GM12801 (cell line): ENCODE data around the gene TOMM22.

Experiments
- TF ChIP-seq, protein P1 (sequence below): IDR thresholded peaks from one replicate; pipeline ENCODE4 v1.5.1; 2011; ENCODE audit warnings: control low read depth; ENCODE audit not compliant: insufficient read length; ENCODE audit errors: extremely low read depth

The TOMM22 gene

DNA sequence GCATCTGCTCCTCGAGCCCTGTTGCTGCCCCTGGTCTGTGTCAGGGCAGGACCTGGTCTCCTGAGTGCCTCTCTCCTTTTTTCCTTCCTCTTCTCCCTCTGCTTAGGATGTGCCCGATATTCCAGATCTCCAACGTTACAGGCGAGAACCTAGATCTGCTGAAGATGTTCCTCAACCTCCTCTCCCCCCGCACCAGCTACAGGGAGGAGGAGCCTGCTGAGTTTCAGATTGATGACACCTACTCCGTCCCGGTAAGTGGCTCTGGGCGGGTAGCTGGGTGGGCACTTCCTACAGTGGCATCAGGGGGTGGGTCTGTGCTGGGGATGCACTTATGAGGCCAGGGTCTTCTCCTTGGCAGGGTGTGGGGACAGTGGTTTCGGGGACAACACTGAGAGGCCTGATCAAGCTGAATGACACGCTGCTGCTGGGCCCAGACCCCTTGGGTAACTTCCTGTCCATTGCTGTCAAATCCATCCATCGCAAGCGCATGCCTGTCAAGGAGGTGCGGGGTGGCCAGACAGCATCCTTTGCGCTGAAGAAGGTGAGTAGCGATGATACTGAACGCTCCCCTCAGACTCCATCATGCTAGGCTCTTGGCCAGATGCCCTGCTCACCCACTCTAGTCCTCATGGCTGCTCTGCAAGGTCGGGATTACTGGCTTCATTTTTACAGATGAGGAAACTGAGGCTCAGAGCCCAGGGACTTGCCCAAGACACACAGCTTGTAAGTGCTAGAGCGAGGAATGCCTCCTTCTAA is 44.3 kb downstream of the TOMM22 start:
- TF ChIP-seq, protein P1, sequence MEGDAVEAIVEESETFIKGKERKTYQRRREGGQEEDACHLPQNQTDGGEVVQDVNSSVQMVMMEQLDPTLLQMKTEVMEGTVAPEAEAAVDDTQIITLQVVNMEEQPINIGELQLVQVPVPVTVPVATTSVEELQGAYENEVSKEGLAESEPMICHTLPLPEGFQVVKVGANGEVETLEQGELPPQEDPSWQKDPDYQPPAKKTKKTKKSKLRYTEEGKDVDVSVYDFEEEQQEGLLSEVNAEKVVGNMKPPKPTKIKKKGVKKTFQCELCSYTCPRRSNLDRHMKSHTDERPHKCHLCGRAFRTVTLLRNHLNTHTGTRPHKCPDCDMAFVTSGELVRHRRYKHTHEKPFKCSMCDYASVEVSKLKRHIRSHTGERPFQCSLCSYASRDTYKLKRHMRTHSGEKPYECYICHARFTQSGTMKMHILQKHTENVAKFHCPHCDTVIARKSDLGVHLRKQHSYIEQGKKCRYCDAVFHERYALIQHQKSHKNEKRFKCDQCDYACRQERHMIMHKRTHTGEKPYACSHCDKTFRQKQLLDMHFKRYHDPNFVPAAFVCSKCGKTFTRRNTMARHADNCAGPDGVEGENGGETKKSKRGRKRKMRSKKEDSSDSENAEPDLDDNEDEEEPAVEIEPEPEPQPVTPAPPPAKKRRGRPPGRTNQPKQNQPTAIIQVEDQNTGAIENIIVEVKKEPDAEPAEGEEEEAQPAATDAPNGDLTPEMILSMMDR = no peak

DNA sequence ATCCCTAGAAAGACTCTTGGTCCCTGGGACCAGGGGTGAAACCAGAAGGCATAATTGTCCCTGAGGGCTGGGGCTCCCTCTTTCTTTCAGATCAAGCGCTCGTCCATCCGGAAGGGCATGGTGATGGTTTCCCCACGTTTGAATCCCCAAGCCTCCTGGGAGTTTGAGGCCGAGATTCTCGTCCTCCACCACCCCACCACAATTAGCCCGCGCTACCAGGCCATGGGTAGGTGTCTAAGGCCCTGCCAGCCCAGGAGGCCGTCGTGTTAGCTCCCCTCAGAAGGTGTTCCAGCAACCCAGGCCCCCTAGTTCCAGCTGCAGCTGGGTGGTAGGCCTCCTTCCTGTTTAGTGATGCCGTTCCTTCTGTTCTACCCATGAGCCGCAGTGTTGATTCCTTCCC is 45.4 kb downstream of the TOMM22 start:
- TF ChIP-seq, protein P1 = no peak

DNA sequence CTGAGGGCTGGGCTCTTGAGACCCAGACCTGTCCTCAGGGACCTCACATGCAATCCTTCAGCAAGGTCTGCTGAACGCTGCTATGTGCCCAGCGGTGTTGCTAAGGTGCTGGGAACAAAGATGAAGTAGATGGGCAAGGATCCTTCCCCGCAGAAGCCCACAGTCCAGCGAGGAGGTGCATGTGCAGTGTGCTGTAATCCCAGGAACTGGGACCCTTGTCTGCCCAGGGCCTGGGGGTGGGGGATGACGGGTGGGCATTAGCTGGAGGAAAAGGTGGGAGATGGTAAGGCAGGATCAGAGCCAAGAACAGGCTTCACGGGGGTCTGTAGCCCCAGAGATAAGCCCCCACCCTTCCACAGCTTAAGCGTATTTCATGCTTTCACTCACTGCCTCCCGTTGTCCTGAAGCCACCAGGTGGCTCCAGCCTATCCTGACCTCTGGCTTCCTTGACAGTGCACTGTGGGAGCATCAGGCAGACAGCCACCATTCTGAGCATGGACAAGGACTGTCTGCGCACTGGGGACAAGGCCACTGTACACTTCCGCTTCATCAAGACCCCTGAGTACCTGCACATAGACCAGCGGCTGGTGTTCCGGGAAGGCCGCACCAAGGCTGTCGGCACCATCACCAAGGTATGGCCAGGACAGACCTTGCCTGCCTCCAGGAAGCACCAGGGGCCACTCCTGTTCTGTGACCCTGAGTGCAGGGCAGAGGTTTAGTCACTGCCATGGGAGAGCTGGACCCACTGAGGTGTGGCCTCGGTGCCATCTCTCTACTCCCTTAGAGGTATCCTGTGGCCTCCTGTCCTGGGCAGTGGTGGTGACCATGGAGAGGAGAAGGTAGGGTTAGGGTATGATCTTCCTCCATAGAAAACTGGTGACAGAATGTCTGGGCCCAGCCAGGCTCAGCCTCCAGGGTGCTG is 46.0 kb downstream of the TOMM22 start:
- TF ChIP-seq, protein P1 = no peak

DNA sequence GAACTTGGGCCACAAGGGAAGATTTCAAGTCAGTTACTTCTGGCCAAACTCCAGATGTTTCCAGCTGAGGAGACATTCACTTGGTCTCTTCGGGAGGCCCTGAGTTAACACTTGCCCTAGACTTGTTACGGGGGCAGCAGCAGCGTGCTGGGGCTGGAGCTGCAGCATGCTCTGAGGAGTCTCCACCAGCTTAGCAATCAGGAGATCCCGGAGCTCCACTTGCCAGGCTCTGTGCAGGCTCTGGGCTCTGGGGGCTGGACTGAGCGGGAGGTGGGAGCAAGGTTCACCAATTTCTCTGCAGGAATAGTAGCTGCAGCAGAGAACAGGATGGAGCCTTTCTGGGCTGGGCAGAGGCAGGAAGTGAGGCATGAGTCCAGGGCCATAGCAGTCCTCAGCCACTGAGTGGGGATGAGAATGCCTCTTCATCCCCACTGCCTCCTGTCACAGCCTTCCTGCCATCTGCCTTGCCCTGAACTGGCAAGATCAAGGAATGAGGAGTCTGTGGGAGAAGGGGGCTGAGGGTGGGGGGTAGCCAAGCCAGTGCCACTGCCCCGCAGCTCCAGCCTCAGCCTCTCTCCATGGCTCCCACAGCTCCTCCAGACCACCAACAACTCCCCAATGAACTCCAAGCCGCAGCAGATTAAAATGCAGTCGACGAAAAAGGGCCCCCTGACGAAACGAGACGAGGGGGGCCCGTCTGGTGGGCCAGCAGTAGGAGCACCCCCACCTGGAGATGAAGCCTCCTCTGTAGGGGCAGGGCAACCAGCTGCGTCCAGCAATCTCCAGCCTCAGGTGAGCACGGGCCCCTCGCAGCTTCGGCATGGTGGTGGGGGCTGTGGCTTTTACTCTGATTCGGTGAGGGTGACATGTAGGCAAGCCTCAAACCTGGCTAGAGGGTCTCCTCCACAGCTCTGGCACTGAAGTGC is 47.4 kb downstream of the TOMM22 start:
- TF ChIP-seq, protein P1 = no peak

DNA sequence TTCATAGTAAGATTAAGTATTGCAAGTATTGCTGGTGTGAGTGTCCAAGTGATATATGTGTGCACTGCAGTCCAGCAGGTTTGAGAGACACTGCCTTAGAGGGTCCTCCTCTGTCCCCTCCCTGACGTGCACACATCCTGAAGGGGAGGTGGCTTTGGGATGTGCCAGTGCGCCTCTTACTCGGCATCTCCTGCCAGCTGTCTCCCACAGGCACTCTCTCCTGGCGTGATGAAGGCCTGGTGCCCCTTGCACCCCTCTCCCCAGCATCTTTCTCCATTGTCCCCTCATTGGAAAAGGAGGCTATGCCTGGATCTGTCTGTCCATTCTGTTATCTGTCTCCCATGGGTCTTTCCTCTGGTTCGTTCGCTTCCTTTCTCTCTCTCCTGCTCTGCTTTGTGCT is 48.2 kb downstream of the TOMM22 start:
- TF ChIP-seq, protein P1 = no peak

DNA sequence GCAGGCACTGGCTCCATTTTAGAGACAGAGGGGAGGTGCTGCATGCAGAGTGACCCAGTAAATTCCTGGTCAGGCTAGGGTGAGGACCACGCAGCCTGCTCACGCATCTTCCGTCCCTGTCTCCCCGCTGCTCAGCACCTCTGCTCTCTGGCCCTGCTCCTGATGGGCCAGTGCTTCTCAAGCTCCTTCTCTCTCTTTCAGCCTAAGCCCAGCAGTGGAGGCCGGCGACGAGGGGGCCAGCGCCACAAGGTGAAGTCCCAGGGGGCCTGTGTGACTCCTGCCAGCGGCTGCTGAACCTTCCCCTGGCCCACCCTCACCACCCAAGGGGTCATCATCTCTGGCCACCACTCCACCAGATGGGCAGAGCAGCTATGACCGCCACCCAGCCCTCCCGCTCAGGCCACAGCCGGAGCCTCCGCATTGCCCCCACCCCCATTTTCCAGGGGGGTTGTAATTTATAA is 48.7 kb downstream of the TOMM22 start:
- TF ChIP-seq, protein P1 = no peak
